ENCODE data around the gene ASCL3. TPM values are rescaled to one million over a fixed set of nuclear protein-coding genes. Genes with fewer than 3 reads are reported as not detected.

ASCL3 gene
- total and polyA plus RNA-seq, 2 experiments from 2014 or later, result not detected

DNA sequence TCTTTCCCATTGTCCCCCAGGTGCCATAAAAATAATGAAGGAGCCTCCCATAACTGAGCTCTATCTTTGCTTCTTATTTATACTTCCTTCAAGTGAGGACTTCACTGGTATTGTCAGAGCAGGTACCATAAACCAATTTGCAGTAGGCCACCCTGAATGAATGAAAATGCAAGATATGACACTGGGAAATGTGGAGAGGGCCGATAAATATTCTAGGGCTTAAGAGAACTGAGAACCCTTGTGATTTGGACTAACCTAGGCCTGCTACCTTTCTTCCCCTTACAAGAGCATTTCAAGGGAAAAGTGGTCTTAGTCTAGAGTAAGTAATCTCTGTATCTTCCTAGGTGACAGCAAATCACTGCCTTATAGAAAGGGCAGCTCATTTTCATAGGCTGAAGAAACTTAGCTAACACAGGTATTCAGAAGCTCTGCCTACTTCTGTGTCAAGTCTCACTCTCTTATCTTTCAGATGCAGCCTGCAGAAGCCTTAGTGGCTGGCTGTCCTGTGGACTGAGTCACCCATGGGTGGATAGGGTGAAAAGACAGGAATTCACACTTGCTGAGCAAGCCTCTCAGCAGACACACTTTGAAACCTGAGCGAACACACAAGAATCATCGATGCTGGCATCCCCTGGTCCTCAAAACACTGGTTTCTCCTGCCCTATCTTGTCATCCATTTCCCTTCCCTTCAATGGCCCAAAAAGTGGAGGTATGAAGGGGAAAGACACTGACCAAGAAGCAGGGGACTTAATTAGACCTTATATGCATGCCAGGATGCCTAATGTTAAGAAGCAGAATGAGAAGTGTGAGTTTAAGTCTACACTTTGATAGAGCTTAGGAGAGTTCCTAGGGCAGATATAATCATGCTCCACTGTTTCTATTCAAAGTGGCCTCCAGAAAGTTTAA is 45.8 kb upstream of the ASCL3 start:
- no peaks in the 10 kb centered on the region for H3K27me3 ChIP-seq (ENCODE audit: insufficient read depth)
- no peak overlapping the region for H3K27ac Mint-ChIP-seq
- no peak overlapping the region for H3K4me3 ChIP-seq
- H3K9me3 Mint-ChIP-seq, result no peaks in the 10 kb centered on the region
- no peak overlapping the region for H2AFZ ChIP-seq
- H3K27me3 Mint-ChIP-seq (ENCODE audit: insufficient read depth, low read depth, poor library complexity), result no peaks in the 10 kb centered on the region
- peaks cover 7% of the 10 kb centered on the region; the same call in 2 of the 3 replicates for H3K4me1 Mint-ChIP-seq
- H3K36me3 Mint-ChIP-seq (ENCODE audit: low read depth), result no peaks in the 10 kb centered on the region
- H4K20me1 ChIP-seq (replicated peaks; ENCODE audit: insufficient read depth), result no peaks in the 10 kb centered on the region
- H3K36me3 ChIP-seq (ENCODE audit: insufficient read depth), result no peaks in the 10 kb centered on the region
- no peak overlapping the region for H3K27ac ChIP-seq (ENCODE audit: low read depth)
- ATAC-seq (no peak), DNase-seq (ENCODE audit: low spot score) (no peak)
- H3K4me1 ChIP-seq (ENCODE audit: insufficient read depth), result no peaks in the 10 kb centered on the region
- H3K79me2 ChIP-seq (replicated peaks; ENCODE audit: insufficient read depth), result no peaks in the 10 kb centered on the region
- TF ChIP-seq, protein P1, sequence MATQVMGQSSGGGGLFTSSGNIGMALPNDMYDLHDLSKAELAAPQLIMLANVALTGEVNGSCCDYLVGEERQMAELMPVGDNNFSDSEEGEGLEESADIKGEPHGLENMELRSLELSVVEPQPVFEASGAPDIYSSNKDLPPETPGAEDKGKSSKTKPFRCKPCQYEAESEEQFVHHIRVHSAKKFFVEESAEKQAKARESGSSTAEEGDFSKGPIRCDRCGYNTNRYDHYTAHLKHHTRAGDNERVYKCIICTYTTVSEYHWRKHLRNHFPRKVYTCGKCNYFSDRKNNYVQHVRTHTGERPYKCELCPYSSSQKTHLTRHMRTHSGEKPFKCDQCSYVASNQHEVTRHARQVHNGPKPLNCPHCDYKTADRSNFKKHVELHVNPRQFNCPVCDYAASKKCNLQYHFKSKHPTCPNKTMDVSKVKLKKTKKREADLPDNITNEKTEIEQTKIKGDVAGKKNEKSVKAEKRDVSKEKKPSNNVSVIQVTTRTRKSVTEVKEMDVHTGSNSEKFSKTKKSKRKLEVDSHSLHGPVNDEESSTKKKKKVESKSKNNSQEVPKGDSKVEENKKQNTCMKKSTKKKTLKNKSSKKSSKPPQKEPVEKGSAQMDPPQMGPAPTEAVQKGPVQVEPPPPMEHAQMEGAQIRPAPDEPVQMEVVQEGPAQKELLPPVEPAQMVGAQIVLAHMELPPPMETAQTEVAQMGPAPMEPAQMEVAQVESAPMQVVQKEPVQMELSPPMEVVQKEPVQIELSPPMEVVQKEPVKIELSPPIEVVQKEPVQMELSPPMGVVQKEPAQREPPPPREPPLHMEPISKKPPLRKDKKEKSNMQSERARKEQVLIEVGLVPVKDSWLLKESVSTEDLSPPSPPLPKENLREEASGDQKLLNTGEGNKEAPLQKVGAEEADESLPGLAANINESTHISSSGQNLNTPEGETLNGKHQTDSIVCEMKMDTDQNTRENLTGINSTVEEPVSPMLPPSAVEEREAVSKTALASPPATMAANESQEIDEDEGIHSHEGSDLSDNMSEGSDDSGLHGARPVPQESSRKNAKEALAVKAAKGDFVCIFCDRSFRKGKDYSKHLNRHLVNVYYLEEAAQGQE (IDR thresholded peaks at IDR 0.05; ENCODE audit: unreplicated experiment), result no peak
- no peak for TF ChIP-seq ZNF331 (CRISPR knock-in tag; IDR thresholded peaks at IDR 0.05; ENCODE audit: low read depth)
- no peak for TF ChIP-seq NANOG (IDR thresholded peaks at IDR 0.05; ENCODE audit: borderline replicate concordance)
- TF ChIP-seq, protein P2, sequence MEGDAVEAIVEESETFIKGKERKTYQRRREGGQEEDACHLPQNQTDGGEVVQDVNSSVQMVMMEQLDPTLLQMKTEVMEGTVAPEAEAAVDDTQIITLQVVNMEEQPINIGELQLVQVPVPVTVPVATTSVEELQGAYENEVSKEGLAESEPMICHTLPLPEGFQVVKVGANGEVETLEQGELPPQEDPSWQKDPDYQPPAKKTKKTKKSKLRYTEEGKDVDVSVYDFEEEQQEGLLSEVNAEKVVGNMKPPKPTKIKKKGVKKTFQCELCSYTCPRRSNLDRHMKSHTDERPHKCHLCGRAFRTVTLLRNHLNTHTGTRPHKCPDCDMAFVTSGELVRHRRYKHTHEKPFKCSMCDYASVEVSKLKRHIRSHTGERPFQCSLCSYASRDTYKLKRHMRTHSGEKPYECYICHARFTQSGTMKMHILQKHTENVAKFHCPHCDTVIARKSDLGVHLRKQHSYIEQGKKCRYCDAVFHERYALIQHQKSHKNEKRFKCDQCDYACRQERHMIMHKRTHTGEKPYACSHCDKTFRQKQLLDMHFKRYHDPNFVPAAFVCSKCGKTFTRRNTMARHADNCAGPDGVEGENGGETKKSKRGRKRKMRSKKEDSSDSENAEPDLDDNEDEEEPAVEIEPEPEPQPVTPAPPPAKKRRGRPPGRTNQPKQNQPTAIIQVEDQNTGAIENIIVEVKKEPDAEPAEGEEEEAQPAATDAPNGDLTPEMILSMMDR (conservative IDR thresholded peaks at IDR 0.05; ENCODE audit: low read depth in 2 of 2), result no peak
- no peak for TF ChIP-seq STAT1 (IDR thresholded peaks at IDR 0.05; ENCODE audit: unreplicated experiment)
- TF ChIP-seq POLR2AphosphoS5 (IDR thresholded peaks at IDR 0.05; ENCODE audit: low read depth), result no peak
- TF ChIP-seq CREB1 (CRISPR knock-in tag; IDR thresholded peaks at IDR 0.05; ENCODE audit: low read depth), result no peak
- TF ChIP-seq JUNB (IDR thresholded peaks at IDR 0.05; ENCODE audit: unreplicated experiment), result no peak
- TF ChIP-seq, protein P3, sequence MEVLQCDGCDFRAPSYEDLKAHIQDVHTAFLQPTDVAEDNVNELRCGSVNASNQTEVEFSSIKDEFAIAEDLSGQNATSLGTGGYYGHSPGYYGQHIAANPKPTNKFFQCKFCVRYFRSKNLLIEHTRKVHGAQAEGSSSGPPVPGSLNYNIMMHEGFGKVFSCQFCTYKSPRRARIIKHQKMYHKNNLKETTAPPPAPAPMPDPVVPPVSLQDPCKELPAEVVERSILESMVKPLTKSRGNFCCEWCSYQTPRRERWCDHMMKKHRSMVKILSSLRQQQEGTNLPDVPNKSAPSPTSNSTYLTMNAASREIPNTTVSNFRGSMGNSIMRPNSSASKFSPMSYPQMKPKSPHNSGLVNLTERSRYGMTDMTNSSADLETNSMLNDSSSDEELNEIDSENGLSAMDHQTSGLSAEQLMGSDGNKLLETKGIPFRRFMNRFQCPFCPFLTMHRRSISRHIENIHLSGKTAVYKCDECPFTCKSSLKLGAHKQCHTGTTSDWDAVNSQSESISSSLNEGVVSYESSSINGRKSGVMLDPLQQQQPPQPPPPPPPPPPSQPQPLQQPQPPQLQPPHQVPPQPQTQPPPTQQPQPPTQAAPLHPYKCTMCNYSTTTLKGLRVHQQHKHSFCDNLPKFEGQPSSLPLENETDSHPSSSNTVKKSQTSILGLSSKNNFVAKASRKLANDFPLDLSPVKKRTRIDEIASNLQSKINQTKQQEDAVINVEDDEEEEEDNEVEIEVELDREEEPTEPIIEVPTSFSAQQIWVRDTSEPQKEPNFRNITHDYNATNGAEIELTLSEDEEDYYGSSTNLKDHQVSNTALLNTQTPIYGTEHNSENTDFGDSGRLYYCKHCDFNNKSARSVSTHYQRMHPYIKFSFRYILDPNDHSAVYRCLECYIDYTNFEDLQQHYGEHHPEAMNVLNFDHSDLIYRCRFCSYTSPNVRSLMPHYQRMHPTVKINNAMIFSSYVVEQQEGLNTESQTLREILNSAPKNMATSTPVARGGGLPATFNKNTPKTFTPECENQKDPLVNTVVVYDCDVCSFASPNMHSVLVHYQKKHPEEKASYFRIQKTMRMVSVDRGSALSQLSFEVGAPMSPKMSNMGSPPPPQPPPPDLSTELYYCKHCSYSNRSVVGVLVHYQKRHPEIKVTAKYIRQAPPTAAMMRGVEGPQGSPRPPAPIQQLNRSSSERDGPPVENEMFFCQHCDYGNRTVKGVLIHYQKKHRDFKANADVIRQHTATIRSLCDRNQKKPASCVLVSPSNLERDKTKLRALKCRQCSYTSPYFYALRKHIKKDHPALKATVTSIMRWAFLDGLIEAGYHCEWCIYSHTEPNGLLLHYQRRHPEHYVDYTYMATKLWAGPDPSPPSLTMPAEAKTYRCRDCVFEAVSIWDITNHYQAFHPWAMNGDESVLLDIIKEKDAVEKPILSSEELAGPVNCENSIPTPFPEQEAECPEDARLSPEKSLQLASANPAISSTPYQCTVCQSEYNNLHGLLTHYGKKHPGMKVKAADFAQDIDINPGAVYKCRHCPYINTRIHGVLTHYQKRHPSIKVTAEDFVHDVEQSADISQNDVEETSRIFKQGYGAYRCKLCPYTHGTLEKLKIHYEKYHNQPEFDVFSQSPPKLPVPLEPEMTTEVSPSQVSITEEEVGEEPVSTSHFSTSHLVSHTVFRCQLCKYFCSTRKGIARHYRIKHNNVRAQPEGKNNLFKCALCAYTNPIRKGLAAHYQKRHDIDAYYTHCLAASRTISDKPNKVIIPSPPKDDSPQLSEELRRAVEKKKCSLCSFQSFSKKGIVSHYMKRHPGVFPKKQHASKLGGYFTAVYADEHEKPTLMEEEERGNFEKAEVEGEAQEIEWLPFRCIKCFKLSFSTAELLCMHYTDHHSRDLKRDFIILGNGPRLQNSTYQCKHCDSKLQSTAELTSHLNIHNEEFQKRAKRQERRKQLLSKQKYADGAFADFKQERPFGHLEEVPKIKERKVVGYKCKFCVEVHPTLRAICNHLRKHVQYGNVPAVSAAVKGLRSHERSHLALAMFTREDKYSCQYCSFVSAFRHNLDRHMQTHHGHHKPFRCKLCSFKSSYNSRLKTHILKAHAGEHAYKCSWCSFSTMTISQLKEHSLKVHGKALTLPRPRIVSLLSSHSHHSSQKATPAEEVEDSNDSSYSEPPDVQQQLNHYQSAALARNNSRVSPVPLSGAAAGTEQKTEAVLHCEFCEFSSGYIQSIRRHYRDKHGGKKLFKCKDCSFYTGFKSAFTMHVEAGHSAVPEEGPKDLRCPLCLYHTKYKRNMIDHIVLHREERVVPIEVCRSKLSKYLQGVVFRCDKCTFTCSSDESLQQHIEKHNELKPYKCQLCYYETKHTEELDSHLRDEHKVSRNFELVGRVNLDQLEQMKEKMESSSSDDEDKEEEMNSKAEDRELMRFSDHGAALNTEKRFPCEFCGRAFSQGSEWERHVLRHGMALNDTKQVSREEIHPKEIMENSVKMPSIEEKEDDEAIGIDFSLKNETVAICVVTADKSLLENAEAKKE (CRISPR knock-in tag; IDR thresholded peaks at IDR 0.05), result no peak
- H3K4me3 Mint-ChIP-seq, result no peak overlapping the region
- H3K9me2 ChIP-seq (ENCODE audit: insufficient read depth), result no peaks in the 10 kb centered on the region
- H3F3A ChIP-seq (replicated peaks; ENCODE audit: low read depth), result no peaks in the 10 kb centered on the region
- H3K4me2 ChIP-seq, result no peak overlapping the region
